ENCODE results near the gene ASCC1.

DNA sequence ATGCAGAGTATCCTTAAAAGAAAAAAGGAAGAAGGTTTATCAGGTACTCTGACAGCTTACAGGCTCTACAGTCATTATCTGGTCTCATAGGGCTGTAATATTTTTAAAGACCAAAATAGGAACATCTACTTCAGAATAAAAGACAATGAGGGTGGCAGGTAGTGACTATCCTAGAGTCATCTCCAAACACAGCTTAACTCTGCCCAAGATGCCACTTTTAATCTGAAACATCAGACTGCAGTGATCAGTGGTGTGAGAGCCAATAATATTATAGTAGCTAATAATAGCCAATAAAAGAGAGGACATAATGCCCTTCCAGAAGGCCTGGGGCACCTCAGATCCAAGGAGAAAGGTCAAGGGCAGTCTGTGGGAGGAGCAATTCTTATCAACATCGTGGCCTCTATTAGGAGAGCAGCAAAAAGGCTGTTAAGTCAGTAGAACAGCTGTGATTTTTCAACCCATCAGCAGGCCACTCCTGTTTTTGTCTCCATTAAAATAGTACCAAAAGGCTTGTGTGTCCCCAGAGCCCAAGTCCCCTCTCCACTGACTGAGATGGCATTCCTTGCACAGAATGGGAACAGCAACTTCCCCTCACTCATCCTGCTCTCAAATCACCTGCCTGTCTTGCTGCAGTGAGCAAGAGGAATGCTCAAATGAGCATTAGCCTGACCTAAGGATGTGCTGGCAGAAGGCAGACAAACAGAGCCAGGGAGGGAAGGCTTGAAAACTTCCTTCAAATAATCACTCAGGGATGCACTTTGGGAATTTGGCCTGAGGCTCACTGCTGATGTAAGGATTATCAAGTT is 107.0 kb downstream of the ASCC1 start:
- TF ChIP-seq, protein P1, sequence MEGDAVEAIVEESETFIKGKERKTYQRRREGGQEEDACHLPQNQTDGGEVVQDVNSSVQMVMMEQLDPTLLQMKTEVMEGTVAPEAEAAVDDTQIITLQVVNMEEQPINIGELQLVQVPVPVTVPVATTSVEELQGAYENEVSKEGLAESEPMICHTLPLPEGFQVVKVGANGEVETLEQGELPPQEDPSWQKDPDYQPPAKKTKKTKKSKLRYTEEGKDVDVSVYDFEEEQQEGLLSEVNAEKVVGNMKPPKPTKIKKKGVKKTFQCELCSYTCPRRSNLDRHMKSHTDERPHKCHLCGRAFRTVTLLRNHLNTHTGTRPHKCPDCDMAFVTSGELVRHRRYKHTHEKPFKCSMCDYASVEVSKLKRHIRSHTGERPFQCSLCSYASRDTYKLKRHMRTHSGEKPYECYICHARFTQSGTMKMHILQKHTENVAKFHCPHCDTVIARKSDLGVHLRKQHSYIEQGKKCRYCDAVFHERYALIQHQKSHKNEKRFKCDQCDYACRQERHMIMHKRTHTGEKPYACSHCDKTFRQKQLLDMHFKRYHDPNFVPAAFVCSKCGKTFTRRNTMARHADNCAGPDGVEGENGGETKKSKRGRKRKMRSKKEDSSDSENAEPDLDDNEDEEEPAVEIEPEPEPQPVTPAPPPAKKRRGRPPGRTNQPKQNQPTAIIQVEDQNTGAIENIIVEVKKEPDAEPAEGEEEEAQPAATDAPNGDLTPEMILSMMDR (IDR thresholded peaks at IDR 0.05): no peak
- no peak for TF ChIP-seq EP300 (IDR thresholded peaks at IDR 0.05)

Measured in sigmoid colon (tissue), 4 donors.